SJCRH30 (cell line): ENCODE measurements around the gene DRAXIN. TPM values are rescaled to one million over a fixed set of nuclear protein-coding genes. Genes with fewer than 3 reads are reported as not detected.

Experiments
- DNase-seq, 2 experiments: peaks; one replicate each; pipeline ENCODE4 v3.0.0-alpha.2; 2015 to 2020
- H3K27ac ChIP-seq: fragments of 250-450 bp; sonication (Bioruptor Pico); 2 replicates; pipeline ENCODE4 v1.5.1; 2020; ENCODE audit warnings: mild to moderate bottlenecking, moderate library complexity
- H3K27me3 ChIP-seq: fragments of 250-450 bp; sonication (Bioruptor Pico); 2 replicates; pipeline ENCODE4 v1.5.1; 2020; ENCODE audit warnings: mild to moderate bottlenecking, moderate library complexity
- H3K36me3 ChIP-seq: fragments of 250-450 bp; sonication (Bioruptor Pico); 2 replicates; pipeline ENCODE4 v1.5.1; 2020; ENCODE audit warnings: mild to moderate bottlenecking, moderate library complexity
- H3K4me1 ChIP-seq: fragments of 250-450 bp; sonication (Bioruptor Pico); 2 replicates; pipeline ENCODE4 v1.5.1; 2020; ENCODE audit warnings: mild to moderate bottlenecking, moderate library complexity
- H3K4me3 ChIP-seq: fragments of 250-450 bp; sonication (Bioruptor Pico); 2 replicates; pipeline ENCODE4 v1.5.1; 2020; ENCODE audit warnings: mild to moderate bottlenecking, moderate library complexity
- H3K9me3 ChIP-seq: fragments of 250-450 bp; sonication (Bioruptor Pico); replicated peaks from 2 replicates; pipeline ENCODE4 v1.5.1; 2020; ENCODE audit warnings: mild to moderate bottlenecking, moderate library complexity
- total RNA-seq: library from RNA; depleted of rRNA; stranded (reverse); fragments of >200 nt; shearing (Covaris generic); gene quantifications from 2 replicates; pipeline ENCODE4 v1.2.3, GENCODE V29; 2014

DRAXIN gene
- total RNA-seq, 1 experiment from 2014 or later, result 8.0 TPM

- no peaks in the 10 kb centered on the region for H3K9me3 ChIP-seq
- H3K36me3 ChIP-seq, result no peaks in the 10 kb centered on the region
- H3K4me1 ChIP-seq, result no peaks in the 10 kb centered on the region
- no peaks in the 10 kb centered on the region; the same call in 1 of the 2 replicates for H3K27me3 ChIP-seq
- DNase-seq, result no peak
- H3K27ac ChIP-seq, result no peak overlapping the region
- H3K4me3 ChIP-seq, result no peak overlapping the region
These were observed 34.1 kb downstream of the DRAXIN start for GRCh38 chr1:11725616-11726015.

DNA sequence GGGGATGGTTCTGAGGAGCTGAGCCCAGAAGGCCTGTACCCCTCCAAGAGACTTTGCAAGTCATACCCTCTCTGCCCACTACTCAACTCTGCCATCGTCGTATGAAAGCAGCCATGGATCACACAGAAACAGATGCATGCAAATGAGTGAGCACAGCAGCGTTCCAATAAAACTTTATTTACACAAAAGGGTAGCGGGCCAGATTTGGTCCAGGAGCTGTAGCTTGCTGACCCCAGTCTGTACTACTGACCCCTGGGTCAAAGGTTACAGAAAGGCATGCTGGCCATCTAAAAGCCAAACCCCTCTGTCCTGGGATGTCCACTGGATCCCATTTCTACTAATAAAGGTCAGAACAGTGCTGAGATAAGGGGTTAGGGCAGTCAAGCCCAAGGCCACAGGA lies 35.6 kb downstream of the DRAXIN start:
- DNase-seq, result no peak

DNA sequence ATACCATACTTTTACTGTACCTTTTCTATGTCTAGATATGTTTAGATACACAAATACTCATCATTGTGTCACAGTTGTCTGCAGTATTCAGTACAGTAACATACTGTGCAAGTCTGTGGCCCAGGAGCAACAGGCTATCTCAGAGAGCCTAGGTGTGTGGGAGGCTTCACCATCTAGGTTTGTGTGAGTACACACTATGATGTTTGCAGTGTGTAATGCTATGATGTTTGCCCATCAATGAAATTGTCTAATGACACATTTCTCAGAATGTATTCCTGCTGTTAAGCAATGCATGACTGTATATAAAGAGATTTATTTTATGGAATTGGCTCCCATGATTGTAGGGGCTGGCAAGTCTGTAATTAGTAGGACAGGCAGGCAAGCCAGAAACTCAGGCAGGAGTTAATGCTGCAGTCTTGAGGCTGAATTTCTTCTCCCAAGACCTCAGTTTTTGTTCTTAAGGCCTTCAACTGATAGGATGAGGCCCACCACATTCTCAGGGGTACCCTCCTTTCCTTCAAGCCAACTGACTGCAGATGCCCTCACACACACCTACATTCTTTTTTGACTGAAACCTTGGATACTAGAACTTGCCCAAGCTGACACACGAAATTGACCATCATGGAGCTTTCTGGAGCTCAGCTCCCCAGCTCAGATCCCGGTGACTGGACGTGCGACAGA lies 36.8 kb downstream of the DRAXIN start:
- Histone ChIP-seq H3K9me3 (no peaks in the 10 kb centered on the region), H3K36me3 (no peaks in the 10 kb centered on the region), H3K4me1 (no peaks in the 10 kb centered on the region), H3K27ac (no peak overlapping the region), H3K27me3 (no peaks in the 10 kb centered on the region), H3K4me3 (no peak overlapping the region)
- DNase-seq, result no peak

More for the DNA sequence above, 35.6 kb downstream of the DRAXIN start:
- Histone ChIP-seq H3K27ac (no peak overlapping the region), H3K36me3 (no peaks in the 10 kb centered on the region), H3K4me1 (no peaks in the 10 kb centered on the region), H3K27me3 (no peaks in the 10 kb centered on the region; the same call in 1 of the 2 replicates), H3K9me3 (no peaks in the 10 kb centered on the region), H3K4me3 (no peak overlapping the region)

DNA sequence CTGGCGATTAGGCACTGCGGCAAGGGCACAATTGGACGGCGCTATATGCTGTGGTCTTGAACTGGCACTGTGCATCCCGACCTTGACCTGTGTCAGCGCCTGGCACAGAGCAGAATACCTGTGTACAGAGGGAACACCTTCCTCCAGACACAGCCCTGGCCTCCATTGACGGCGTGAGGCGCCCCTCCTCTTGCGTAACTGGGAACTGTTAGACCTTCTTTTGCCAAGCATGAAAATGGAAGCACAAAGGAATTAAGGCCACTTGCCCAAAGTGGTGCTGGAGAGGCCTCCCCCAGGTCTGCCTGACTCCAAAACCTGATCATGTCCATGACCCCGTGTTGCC lies 37.6 kb downstream of the DRAXIN start:
- no peaks in the 10 kb centered on the region for H3K27me3 ChIP-seq
- H3K36me3 ChIP-seq, result no peaks in the 10 kb centered on the region
- DNase-seq, result no peak
- H3K9me3 ChIP-seq, result no peaks in the 10 kb centered on the region
- no peak overlapping the region for H3K4me3 ChIP-seq
- no peaks in the 10 kb centered on the region for H3K4me1 ChIP-seq
- H3K27ac ChIP-seq, result no peak overlapping the region

DNA sequence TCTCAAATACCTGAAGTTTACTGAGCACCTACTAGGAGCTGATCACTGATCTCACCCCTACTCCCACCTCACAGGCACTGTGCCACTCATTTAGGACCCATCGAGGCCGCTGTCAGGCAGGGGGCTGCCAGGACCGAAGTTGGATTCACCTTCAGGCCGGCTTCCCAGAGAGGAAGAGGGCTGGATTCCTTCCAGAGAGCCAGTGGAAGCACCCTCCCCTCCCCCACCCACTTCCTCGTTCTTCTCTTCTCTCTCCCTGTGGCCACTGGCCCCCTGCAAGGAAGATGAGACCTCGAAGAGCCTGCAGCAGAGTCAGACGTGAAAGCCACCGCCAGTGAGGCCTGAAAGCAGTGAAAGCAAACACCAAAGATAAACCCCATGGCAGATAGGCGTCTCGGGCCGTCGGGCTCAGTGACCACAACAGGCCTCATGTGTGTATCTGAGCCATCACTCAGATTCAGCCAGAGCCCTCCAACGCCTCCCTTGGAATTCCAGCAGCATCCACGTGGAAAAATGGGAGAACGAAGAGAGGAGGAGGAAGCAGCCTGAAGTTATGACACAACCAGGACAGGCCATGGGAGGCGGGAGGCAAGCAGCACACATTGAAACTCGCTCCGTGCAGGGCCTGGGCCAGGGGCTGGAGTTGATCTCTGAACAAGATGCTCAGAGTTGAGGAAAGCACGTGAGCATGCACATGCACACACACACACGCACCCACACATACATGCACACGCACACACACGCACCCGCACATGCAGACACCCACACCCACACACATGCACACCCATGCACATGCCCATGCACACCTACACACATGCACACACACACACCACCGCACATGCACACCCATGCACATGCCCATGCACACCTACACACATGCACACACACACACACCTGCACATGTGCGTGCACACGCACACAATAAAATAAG lies 38.3 kb downstream of the DRAXIN start:
- Histone ChIP-seq H3K9me3 (no peaks in the 10 kb centered on the region), H3K36me3 (no peaks in the 10 kb centered on the region), H3K4me1 (no peaks in the 10 kb centered on the region), H3K27me3 (no peaks in the 10 kb centered on the region), H3K27ac (no peak overlapping the region), H3K4me3 (no peak overlapping the region)
- DNase-seq, result peak; percentile 23 to 33

GRCh38 chr1:11730429-11730891 lies 39.0 kb downstream of the DRAXIN start:
- H3K36me3 ChIP-seq, result no peaks in the 10 kb centered on the region
- H3K4me1 ChIP-seq, result peaks cover under 1% of the 10 kb centered on the region; the same call in 1 of the 2 replicates
- no peaks in the 10 kb centered on the region for H3K27me3 ChIP-seq
- no peaks in the 10 kb centered on the region for H3K9me3 ChIP-seq
- H3K27ac ChIP-seq, result no peak overlapping the region
- no peak overlapping the region for H3K4me3 ChIP-seq
- DNase-seq, result no peak

DNA sequence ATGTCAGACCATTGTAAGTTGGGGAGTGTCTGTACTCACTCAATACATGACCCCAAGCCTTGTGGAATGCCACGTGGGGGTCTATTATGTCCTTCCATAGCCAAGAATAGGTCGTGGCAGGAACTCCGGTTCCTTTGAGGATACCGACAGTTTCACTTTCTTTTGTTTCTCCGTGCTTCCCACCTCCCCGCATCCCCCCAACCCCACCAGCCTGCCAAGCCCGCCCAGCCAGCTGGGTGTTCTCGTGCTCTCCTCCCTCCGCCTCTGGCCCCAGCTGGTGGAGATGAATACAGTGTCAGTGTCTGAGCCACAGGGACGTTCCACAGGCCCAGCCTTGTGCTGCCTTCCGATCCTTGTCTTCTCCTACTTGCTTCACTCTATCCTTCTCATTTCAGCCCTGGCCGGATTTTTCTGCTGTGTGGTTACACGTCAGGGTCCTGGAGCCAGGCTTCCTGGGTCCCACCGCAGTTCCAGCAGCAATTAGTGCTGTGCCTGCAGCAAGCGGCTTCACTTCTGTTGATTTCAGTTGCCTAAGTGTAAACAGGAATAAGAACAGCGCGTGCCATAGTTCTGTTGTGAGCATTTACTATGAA lies 40.3 kb downstream of the DRAXIN start:
- Histone ChIP-seq H3K4me1 (peaks cover 3% of the 10 kb centered on the region; the same call in 1 of the 2 replicates), H3K27me3 (no peaks in the 10 kb centered on the region), H3K4me3 (peak overlapping the region; percentile 38), H3K27ac (no peak overlapping the region), H3K9me3 (no peaks in the 10 kb centered on the region), H3K36me3 (no peaks in the 10 kb centered on the region)
- peak; percentile 62 to 63 for DNase-seq

GRCh38 chr1:11733306-11733705 lies 41.8 kb downstream of the DRAXIN start:
- no peak for DNase-seq
- Histone ChIP-seq H3K4me1 (peaks cover 10% of the 10 kb centered on the region), H3K27me3 (no peaks in the 10 kb centered on the region), H3K36me3 (no peaks in the 10 kb centered on the region), H3K9me3 (no peaks in the 10 kb centered on the region), H3K4me3 (no peak overlapping the region), H3K27ac (no peak overlapping the region)

GRCh38 chr1:11735531-11735853 lies 44.0 kb downstream of the DRAXIN start:
- H3K4me3 ChIP-seq, result peak overlapping the region; percentile 74
- no peak overlapping the region for H3K27ac ChIP-seq
- H3K9me3 ChIP-seq, result no peaks in the 10 kb centered on the region
- DNase-seq, result no peak
- H3K4me1 ChIP-seq, result peaks cover 10% of the 10 kb centered on the region
- H3K36me3 ChIP-seq, result no peaks in the 10 kb centered on the region
- H3K27me3 ChIP-seq, result no peaks in the 10 kb centered on the region

DNA sequence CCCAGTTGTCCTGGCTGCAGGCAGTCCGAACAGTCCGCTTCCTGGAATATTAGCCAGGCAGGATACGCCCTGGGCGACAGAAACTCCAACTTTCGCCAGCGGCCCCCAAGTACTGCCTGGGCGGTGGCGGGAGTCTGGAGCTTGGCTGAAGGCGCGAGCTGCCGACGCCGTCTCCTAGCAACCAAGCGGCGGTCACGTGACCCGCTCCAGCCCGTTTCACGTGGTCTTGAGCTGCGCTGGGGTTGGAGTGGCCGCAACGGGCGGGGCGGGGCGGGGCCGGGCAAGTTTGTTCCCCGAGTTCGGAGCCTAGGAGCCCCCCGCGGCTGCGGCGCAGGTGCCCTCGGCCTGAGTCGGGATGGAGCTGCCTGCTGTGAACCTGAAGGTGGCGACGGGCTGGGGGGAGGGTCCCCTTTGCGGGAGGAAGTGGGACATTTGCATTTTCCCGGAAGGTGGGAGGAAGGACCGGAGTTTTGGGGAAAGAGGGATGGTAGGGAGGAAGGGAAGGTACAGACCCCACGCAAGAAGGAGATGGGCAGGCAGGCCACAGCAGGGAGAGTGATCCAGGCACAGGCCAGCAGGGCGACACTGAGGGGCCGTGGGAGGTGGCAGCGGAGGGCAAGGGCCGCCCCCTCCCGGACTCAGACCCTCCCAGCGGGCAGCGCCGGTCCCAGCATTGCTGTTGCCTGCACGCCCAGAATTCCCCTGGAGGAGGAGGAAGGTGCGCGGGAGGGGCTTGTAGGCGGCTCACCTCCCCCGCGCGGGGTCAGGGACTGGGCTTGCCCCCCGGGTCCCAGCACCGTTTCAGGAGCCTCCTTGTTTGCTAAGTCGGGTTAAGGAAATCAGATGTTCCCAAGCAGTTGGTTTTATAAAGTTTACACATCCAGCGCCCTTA lies 44.6 kb downstream of the DRAXIN start, which contains the start of gene AGTRAP:
TSS of gene AGTRAP (plus strand) at position 283 of the 892 bp plus-strand sequence. CDS start at position 356, 73 bp downstream.
- no peaks in the 10 kb centered on the region for H3K9me3 ChIP-seq
- H3K4me1 ChIP-seq, result peaks cover 10% of the 10 kb centered on the region
- peak; percentile 95 for DNase-seq
- peak within 1 kb of the TSS; percentile 74 for H3K4me3 ChIP-seq
- peak within 1 kb of the TSS; percentile 21; the same call in 1 of the 2 replicates for H3K27ac ChIP-seq
- no peaks in the 10 kb centered on the region for H3K27me3 ChIP-seq
- no peaks in the 10 kb centered on the region for H3K36me3 ChIP-seq

DNA sequence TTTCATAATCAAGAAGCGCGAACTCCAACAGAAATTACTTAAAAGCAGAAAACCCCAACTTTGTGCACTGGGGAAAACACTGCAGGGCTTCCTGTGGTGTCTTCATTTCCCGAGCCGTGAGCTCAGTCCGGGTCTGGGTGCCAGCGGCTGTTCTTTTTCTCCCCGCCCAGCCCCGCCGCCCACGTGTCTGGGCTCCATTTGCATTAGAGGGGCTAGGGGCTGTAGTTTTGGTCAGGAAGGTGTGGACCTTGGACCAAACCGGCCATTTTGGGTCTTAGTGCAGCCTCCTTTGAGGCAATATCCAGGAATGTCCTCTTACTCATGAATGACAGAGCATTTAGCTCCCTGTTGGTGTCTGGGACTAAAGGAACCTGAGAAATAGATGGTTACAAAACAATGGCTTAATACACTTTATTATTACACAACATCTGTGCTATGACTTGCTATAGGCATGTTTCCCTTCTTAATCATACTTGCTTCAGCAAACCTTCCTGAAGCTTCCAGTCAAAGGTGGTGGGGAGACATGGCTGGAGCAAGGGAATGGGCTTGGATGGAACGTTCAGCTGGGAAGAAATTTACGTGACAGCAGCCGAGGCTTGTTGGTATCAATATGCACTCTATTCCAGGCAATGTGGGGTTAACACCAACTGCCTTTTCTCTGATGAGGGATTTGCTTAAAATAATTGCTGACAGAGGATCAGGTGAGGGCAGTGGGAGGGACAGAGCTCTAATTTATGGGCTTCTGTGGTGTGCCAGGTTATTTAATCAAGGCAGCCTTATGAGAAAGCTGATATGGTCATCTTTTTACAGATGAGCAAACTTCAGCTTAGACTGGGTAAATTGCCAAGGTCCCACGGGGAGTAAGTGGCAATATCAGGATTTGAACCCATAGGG lies 45.5 kb downstream of the DRAXIN start:
- no peaks in the 10 kb centered on the region for H3K9me3 ChIP-seq
- no peaks in the 10 kb centered on the region for H3K27me3 ChIP-seq
- peak overlapping the region; percentile 21; the same call in 1 of the 2 replicates for H3K27ac ChIP-seq
- H3K4me3 ChIP-seq, result peak overlapping the region; percentile 74
- peak; percentile 52 to 62 for DNase-seq
- no peaks in the 10 kb centered on the region for H3K36me3 ChIP-seq
- H3K4me1 ChIP-seq, result peaks cover 10% of the 10 kb centered on the region

- Histone ChIP-seq H3K36me3 (no peaks in the 10 kb centered on the region), H3K4me1 (peaks cover 10% of the 10 kb centered on the region), H3K4me3 (no peak overlapping the region), H3K27me3 (no peaks in the 10 kb centered on the region), H3K9me3 (no peaks in the 10 kb centered on the region), H3K27ac (no peak overlapping the region)
- DNase-seq, result no peak
These were observed 46.6 kb downstream of the DRAXIN start for GRCh38 chr1:11738096-11738495.

GRCh38 chr1:11738783-11739182 lies 47.3 kb downstream of the DRAXIN start:
- H3K36me3 ChIP-seq, result no peaks in the 10 kb centered on the region
- no peaks in the 10 kb centered on the region for H3K9me3 ChIP-seq
- peaks cover 10% of the 10 kb centered on the region for H3K4me1 ChIP-seq
- no peak for DNase-seq
- H3K27ac ChIP-seq, result no peak overlapping the region
- H3K27me3 ChIP-seq, result no peaks in the 10 kb centered on the region
- H3K4me3 ChIP-seq, result no peak overlapping the region
